GM23338 (cell line): ENCODE results near the gene SHISA9. TPM values are rescaled to one million over a fixed set of nuclear protein-coding genes. Genes with fewer than 3 reads are reported as not detected.

ENCODE experiments used
- ATAC-seq: fragments of 200-7000 bp; cut with Tn5 transposase; 3 replicates; pipeline ENCODE4 v1.9.1; 2020
- DNase-seq: peaks from one replicate; pipeline ENCODE4 v3.0.0-alpha.2; 2015; ENCODE audit warnings: low spot score
- H2AFZ ChIP-seq: fragments of 200-600 bp; sonication (generic); 2 replicates; pipeline ENCODE4 v1.8.0; 2016; ENCODE audit warnings: antibody characterized with exemption, mild to moderate bottlenecking, moderate library complexity
- H3F3A ChIP-seq: fragments of 200-600 bp; sonication (generic); replicated peaks from 2 replicates; pipeline ENCODE4 v1.8.0; 2017; ENCODE audit warnings: antibody characterized with exemption, mixed run types, low read depth
- H3K27ac ChIP-seq: fragments of 200-600 bp; sonication (generic); 2 replicates; pipeline ENCODE4 v1.6.1; 2016; ENCODE audit warnings: low read depth
- H3K27me3 ChIP-seq: fragments of 200-600 bp; sonication (generic); 2 replicates; pipeline ENCODE4 v1.8.0; 2016; ENCODE audit warnings: mild to moderate bottlenecking, mixed run types, moderate library complexity; ENCODE audit not compliant: insufficient read depth
- H3K36me3 ChIP-seq: fragments of 200-600 bp; sonication (generic); 2 replicates; pipeline ENCODE4 v1.8.0; 2016; ENCODE audit warnings: mild to moderate bottlenecking; ENCODE audit not compliant: insufficient read depth
- H3K4me1 ChIP-seq: fragments of 200-600 bp; sonication (generic); 2 replicates; pipeline ENCODE4 v1.8.0; 2016; ENCODE audit warnings: mild to moderate bottlenecking, moderate library complexity; ENCODE audit not compliant: insufficient read depth
- H3K4me2 ChIP-seq: fragments of 200-600 bp; sonication (generic); 2 replicates; pipeline ENCODE4 v1.7.1; 2017; ENCODE audit warnings: mixed run types
- H3K4me3 ChIP-seq: fragments of 200-600 bp; sonication (generic); 2 replicates; pipeline ENCODE4 v1.6.1; 2016; ENCODE audit warnings: mixed run types
- H3K79me2 ChIP-seq: fragments of 200-600 bp; sonication (generic); replicated peaks from 2 replicates; pipeline ENCODE4 v1.8.0; 2017; ENCODE audit warnings: mild to moderate bottlenecking; ENCODE audit not compliant: insufficient read depth
- H3K9me2 ChIP-seq: fragments of 200-600 bp; sonication (generic); 2 replicates; pipeline ENCODE4 v1.8.0; 2017; ENCODE audit not compliant: insufficient read depth
- H4K20me1 ChIP-seq: fragments of 200-600 bp; sonication (generic); replicated peaks from 2 replicates; pipeline ENCODE4 v1.8.0; 2017; ENCODE audit warnings: mild to moderate bottlenecking; ENCODE audit not compliant: insufficient read depth
- H3K27ac Mint-ChIP-seq: 2 replicates; pipeline ENCODE4 v1.8.0; 2020; ENCODE audit warnings: inconsistent platforms, mild to moderate bottlenecking, moderate library complexity, mixed read lengths
- H3K27me3 Mint-ChIP-seq: 3 replicates; pipeline ENCODE4 v1.8.0; 2022; ENCODE audit warnings: low read depth, mild to moderate bottlenecking, moderate library complexity, mixed read lengths, inconsistent platforms; ENCODE audit not compliant: insufficient read depth, poor library complexity
- H3K36me3 Mint-ChIP-seq: 3 replicates; pipeline ENCODE4 v1.8.0; 2021; ENCODE audit warnings: low read depth, mild to moderate bottlenecking, inconsistent platforms, moderate library complexity, mixed read lengths
- H3K4me1 Mint-ChIP-seq: 3 replicates; pipeline ENCODE4 v1.8.0; 2020; ENCODE audit warnings: mild to moderate bottlenecking, inconsistent platforms, mixed read lengths
- H3K4me3 Mint-ChIP-seq: 3 replicates; pipeline ENCODE4 v1.8.0; 2021; ENCODE audit warnings: moderate library complexity, mild to moderate bottlenecking, inconsistent platforms, mixed read lengths
- H3K9me3 Mint-ChIP-seq: 3 replicates; pipeline ENCODE4 v1.8.0; 2020; ENCODE audit warnings: moderate library complexity, mild to moderate bottlenecking, inconsistent platforms, mixed read lengths
- CREB1 ChIP-seq: fragments of 250-450 bp; sonication (Bioruptor Pico); IDR thresholded peaks from 2 replicates; pipeline ENCODE4 v1.5.0; 2020; ENCODE audit warnings: low read depth, mild to moderate bottlenecking, moderate library complexity
- CTCF ChIP-seq, 2 experiments: fragments of 200-600 bp in 1 of 2; sonication (generic) in 1 of 2; conservative IDR thresholded peaks; 2 replicates each; pipeline versions ENCODE4 v1.5.1 to v1.6.1; 2016 to 2017; ENCODE audit warnings: antibody characterized with exemption in 2 of 2, low read depth in 2 of 2, mild to moderate bottlenecking in 2 of 2, moderate library complexity in 1 of 2
- ETS1 ChIP-seq: IDR thresholded peaks from 2 replicates; pipeline ENCODE4 v1.6.1; 2016; ENCODE audit warnings: antibody characterized with exemption
- EZH2 ChIP-seq: fragments of 200-600 bp; sonication (generic); IDR thresholded peaks from one replicate; pipeline ENCODE4 v1.8.0; 2017; ENCODE audit warnings: antibody characterized with exemption, mild to moderate bottlenecking, low read depth; ENCODE audit not compliant: unreplicated experiment
- EZH2phosphoT487 ChIP-seq: fragments of 200-600 bp; sonication (generic); IDR thresholded peaks from one replicate; pipeline ENCODE4 v1.8.1; 2018; ENCODE audit warnings: antibody characterized with exemption; ENCODE audit not compliant: unreplicated experiment
- JUNB ChIP-seq: IDR thresholded peaks from one replicate; pipeline ENCODE4 v1.6.1; 2016; ENCODE audit warnings: antibody characterized with exemption; ENCODE audit not compliant: unreplicated experiment
- NANOG ChIP-seq: IDR thresholded peaks from 2 replicates; pipeline ENCODE4 v1.6.1; 2016; ENCODE audit warnings: antibody characterized with exemption, borderline replicate concordance
- POLR2AphosphoS5 ChIP-seq: IDR thresholded peaks from 2 replicates; pipeline ENCODE4 v1.6.1; 2016; ENCODE audit warnings: antibody characterized with exemption, low read depth
- STAT1 ChIP-seq: IDR thresholded peaks from one replicate; pipeline ENCODE4 v1.6.1; 2016; ENCODE audit warnings: antibody characterized with exemption; ENCODE audit not compliant: unreplicated experiment
- ZNF331 ChIP-seq: fragments of 250-450 bp; sonication (Bioruptor Pico); IDR thresholded peaks from 2 replicates; pipeline ENCODE4 v1.5.0; 2020; ENCODE audit warnings: low read depth, mild to moderate bottlenecking, moderate library complexity
- ZNF462 ChIP-seq: fragments of 250-450 bp; sonication (Bioruptor Pico); IDR thresholded peaks from 2 replicates; pipeline ENCODE4 v1.5.0; 2020; ENCODE audit warnings: mild to moderate bottlenecking, moderate library complexity
- polyA plus RNA-seq: library from polyadenylated mRNA; unstranded; fragments of >200 nt; fragmentation: Nextera tagmentation; extraction: Ambion mirVana; gene quantifications from 2 replicates; pipeline ENCODE4 v1.2.1, GENCODE V29; 2016
- total RNA-seq: library from RNA; depleted of rRNA; stranded (reverse); fragments of >200 nt; shearing (Covaris generic); gene quantifications from 2 replicates; pipeline ENCODE4 v1.2.3, GENCODE V29; 2014
- TF ChIP-seq, protein P1 (sequence below): IDR thresholded peaks from one replicate; pipeline ENCODE4 v1.6.1; 2018; ENCODE audit warnings: antibody characterized with exemption; ENCODE audit not compliant: unreplicated experiment

The SHISA9 gene
- total and polyA plus RNA-seq, 2 experiments from 2014 or later: 10.4 to 45.6 TPM

DNA sequence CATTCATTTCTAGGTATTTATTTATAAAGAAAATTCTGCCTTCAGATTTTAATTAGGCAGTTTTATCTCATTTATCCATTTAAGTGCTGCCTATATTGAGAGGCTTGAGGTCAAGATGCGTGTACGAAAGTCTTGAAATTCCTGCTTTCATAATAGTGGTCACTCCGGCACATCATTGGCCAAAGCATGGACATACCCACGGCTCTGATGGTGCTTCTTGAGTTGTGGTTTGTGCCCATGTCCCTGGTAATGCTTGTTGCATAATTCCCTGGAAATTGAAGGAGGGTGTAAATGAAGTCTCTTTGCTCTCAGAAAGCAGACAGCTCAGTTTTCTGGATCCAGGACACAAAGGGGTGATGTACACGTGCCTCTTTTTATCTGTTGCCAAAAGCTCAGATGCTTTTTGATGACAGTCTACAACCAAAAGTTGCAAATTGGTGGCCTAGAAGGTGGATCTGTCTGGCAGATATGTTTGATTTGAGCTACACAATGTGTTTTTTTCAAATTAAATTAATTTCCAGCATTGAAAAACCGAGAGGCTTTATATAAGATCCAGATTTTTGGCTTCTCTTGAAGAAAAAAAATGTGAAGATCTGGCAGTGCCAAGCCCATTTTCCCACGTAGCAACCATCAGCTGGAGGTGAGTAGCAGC is 94.4 kb downstream of the SHISA9 start:
- Mint-ChIP-seq H3K9me3 (no peaks in the 10 kb centered on the region), H3K27me3 (peaks cover 2% of the 10 kb centered on the region), H3K36me3 (no peaks in the 10 kb centered on the region), H3K27ac (no peak overlapping the region), H3K4me3 (no peak overlapping the region), H3K4me1 (peaks cover 14% of the 10 kb centered on the region)
- H3K9me2 ChIP-seq: peaks cover 9% of the 10 kb centered on the region
- TF ChIP-seq EZH2phosphoT487: no peak
- TF ChIP-seq STAT1: no peak
- TF ChIP-seq CTCF (conservative IDR thresholded peaks at IDR 0.05; ENCODE audit: low read depth in 2 of 2): no peak
- TF ChIP-seq JUNB: no peak
- TF ChIP-seq NANOG: no peak
- TF ChIP-seq CREB1: no peak
- TF ChIP-seq ZNF462 (CRISPR knock-in tag): no peak
- TF ChIP-seq POLR2AphosphoS5: no peak
- no peak for TF ChIP-seq ETS1
- no peak for TF ChIP-seq EZH2
- TF ChIP-seq ZNF331 (CRISPR knock-in tag): no peak
- TF ChIP-seq, protein P1, sequence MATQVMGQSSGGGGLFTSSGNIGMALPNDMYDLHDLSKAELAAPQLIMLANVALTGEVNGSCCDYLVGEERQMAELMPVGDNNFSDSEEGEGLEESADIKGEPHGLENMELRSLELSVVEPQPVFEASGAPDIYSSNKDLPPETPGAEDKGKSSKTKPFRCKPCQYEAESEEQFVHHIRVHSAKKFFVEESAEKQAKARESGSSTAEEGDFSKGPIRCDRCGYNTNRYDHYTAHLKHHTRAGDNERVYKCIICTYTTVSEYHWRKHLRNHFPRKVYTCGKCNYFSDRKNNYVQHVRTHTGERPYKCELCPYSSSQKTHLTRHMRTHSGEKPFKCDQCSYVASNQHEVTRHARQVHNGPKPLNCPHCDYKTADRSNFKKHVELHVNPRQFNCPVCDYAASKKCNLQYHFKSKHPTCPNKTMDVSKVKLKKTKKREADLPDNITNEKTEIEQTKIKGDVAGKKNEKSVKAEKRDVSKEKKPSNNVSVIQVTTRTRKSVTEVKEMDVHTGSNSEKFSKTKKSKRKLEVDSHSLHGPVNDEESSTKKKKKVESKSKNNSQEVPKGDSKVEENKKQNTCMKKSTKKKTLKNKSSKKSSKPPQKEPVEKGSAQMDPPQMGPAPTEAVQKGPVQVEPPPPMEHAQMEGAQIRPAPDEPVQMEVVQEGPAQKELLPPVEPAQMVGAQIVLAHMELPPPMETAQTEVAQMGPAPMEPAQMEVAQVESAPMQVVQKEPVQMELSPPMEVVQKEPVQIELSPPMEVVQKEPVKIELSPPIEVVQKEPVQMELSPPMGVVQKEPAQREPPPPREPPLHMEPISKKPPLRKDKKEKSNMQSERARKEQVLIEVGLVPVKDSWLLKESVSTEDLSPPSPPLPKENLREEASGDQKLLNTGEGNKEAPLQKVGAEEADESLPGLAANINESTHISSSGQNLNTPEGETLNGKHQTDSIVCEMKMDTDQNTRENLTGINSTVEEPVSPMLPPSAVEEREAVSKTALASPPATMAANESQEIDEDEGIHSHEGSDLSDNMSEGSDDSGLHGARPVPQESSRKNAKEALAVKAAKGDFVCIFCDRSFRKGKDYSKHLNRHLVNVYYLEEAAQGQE: no peak
- H3K27me3 ChIP-seq: no peaks in the 10 kb centered on the region
- no peaks in the 10 kb centered on the region for H3K36me3 ChIP-seq
- H3K4me1 ChIP-seq: no peaks in the 10 kb centered on the region; the same call in none of the 2 replicates
- 0 out of 2 replicates have a peak overlapping the region, but pooled peaks have one; percentile 0 for H3K4me2 ChIP-seq
- DNase-seq: no peak
- peaks cover 4% of the 10 kb centered on the region; the same call in 1 of the 2 replicates for H4K20me1 ChIP-seq
- H3K27ac ChIP-seq: no peak overlapping the region
- no peak overlapping the region for H3K4me3 ChIP-seq
- peaks cover 57% of the 10 kb centered on the region for H3K79me2 ChIP-seq
- H3F3A ChIP-seq: no peaks in the 10 kb centered on the region
- no peak for ATAC-seq
- no peak overlapping the region for H2AFZ ChIP-seq
